ENCODE data around the gene RIMOC1. TPM values are rescaled to one million over a fixed set of nuclear protein-coding genes. Genes with fewer than 3 reads are reported as not detected.
A peak's percentile ranks its signal among the peaks of the same experiment; 100 is the strongest.
"Not testable (repeated sequence)": the region's sequence is repeated elsewhere in the genome, so short reads cannot be mapped to it uniquely, and the experiment has no call there.

Gene RIMOC1
- total RNA-seq, 1 donor from 2014 or later, result 14.6 TPM

GRCh38 chr5:41891066-41891707, 13.0 kb upstream of the RIMOC1 start:
- DNase-seq, result no peak

GRCh38 chr5:41892031-41892430, 12.1 kb upstream of the RIMOC1 start:
- DNase-seq, result no peak

GRCh38 chr5:41893074-41893851, 10.9 kb upstream of the RIMOC1 start:
- no peak for DNase-seq

GRCh38 chr5:41896230-41896629, 7.9 kb upstream of the RIMOC1 start:
- no peak for DNase-seq

- DNase-seq, result no peak
Observed at GRCh38 chr5:41903382-41903891, 707 bp upstream of the RIMOC1 start.

- no peak for DNase-seq
Observed at GRCh38 chr5:41906151-41906550, 2.0 kb downstream of the RIMOC1 start.

GRCh38 chr5:41908374-41909079, 4.4 kb downstream of the RIMOC1 start:
- peak; percentile 30 for DNase-seq

- DNase-seq, result no peak
Observed at GRCh38 chr5:41918105-41918504, 14.0 kb downstream of the RIMOC1 start.

GRCh38 chr5:41921166-41921565, 17.0 kb downstream of the RIMOC1 start:
- DNase-seq, result no peak

GRCh38 chr5:41921874-41922273, 17.7 kb downstream of the RIMOC1 start:
- peak; percentile 93 for DNase-seq

- DNase-seq, result no peak
Observed at GRCh38 chr5:41924526-41924871, 20.4 kb downstream of the RIMOC1 start.

GRCh38 chr5:41924872-41925554, 20.9 kb downstream of the RIMOC1 start, which contains the start of gene FBXO4:
Gene FBXO4, plus strand, starts transcription at chr5:41925281. Its CDS starts 29 bp downstream, at chr5:41925310.
- peak; percentile 91 for DNase-seq

- DNase-seq, result peak; percentile 82
Observed at GRCh38 chr5:41925555-41925951, 21.4 kb downstream of the RIMOC1 start.

- DNase-seq, result no peak
Observed at GRCh38 chr5:41927604-41928003, 23.5 kb downstream of the RIMOC1 start.

GRCh38 chr5:41929035-41929434, 24.9 kb downstream of the RIMOC1 start:
- no peak for DNase-seq

- no peak for DNase-seq
Observed at GRCh38 chr5:41932770-41933169, 28.6 kb downstream of the RIMOC1 start.

GRCh38 chr5:41935544-41935943, 31.4 kb downstream of the RIMOC1 start:
- DNase-seq, result no peak

- DNase-seq, result no peak
Observed at GRCh38 chr5:41940641-41941040, 36.5 kb downstream of the RIMOC1 start.

- DNase-seq, result not testable (repeated sequence)
Observed at GRCh38 chr5:41945332-41945955, 41.3 kb downstream of the RIMOC1 start.

GRCh38 chr5:41951224-41951623, 47.1 kb downstream of the RIMOC1 start:
- no peak for DNase-seq

Measured in dermis blood vessel endothelial cell (primary cell).